Measurements from ENCODE around the gene FHOD3. TPM values are rescaled to one million over a fixed set of nuclear protein-coding genes. Genes with fewer than 3 reads are reported as not detected.

Gene FHOD3
- total RNA-seq, 1 donor from 2014 or later = 5.9 TPM

GRCh38 chr18:36358141-36358540 lies 60.6 kb downstream of the FHOD3 start:
- Mint-ChIP-seq H3K4me3 (ENCODE audit: unreplicated experiment) (no peak overlapping the region), H3K27me3 (ENCODE audit: low read depth, unreplicated experiment) (no peaks in the 10 kb centered on the region), H3K4me1 (ENCODE audit: low read depth, unreplicated experiment) (peaks cover 2% of the 10 kb centered on the region), H3K9me3 (ENCODE audit: unreplicated experiment) (peaks cover 4% of the 10 kb centered on the region), H3K27ac (ENCODE audit: unreplicated experiment) (no peak overlapping the region), H3K36me3 (ENCODE audit: low read depth, unreplicated experiment) (peaks cover 6% of the 10 kb centered on the region)
- H2AFZ ChIP-seq (ENCODE audit: low read depth, low read length) = no peak overlapping the region
- TF ChIP-seq, protein P1, sequence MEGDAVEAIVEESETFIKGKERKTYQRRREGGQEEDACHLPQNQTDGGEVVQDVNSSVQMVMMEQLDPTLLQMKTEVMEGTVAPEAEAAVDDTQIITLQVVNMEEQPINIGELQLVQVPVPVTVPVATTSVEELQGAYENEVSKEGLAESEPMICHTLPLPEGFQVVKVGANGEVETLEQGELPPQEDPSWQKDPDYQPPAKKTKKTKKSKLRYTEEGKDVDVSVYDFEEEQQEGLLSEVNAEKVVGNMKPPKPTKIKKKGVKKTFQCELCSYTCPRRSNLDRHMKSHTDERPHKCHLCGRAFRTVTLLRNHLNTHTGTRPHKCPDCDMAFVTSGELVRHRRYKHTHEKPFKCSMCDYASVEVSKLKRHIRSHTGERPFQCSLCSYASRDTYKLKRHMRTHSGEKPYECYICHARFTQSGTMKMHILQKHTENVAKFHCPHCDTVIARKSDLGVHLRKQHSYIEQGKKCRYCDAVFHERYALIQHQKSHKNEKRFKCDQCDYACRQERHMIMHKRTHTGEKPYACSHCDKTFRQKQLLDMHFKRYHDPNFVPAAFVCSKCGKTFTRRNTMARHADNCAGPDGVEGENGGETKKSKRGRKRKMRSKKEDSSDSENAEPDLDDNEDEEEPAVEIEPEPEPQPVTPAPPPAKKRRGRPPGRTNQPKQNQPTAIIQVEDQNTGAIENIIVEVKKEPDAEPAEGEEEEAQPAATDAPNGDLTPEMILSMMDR (IDR thresholded peaks at IDR 0.05; ENCODE audit: insufficient read depth, low read depth, low read length) = no peak
- no peak for TF ChIP-seq EZH2 (IDR thresholded peaks at IDR 0.05; ENCODE audit: insufficient read depth, low read length)
- no peaks in the 10 kb centered on the region for H3K9me3 ChIP-seq (ENCODE audit: insufficient read depth, low read depth, low read length)
- DNase-seq (ENCODE audit: low read depth) (no peak), FAIRE-seq (no peak)
- peaks cover 10% of the 10 kb centered on the region for H3K4me1 ChIP-seq (ENCODE audit: insufficient read depth, low read length)
- no peaks in the 10 kb centered on the region for H3K36me3 ChIP-seq (ENCODE audit: insufficient read depth, low read length)
- H3K9ac ChIP-seq (ENCODE audit: low read length) = no peak overlapping the region
- no peaks in the 10 kb centered on the region for H3K79me2 ChIP-seq (ENCODE audit: insufficient read depth, low read length)
- no peaks in the 10 kb centered on the region for H3K27me3 ChIP-seq (ENCODE audit: insufficient read depth, low read length)
- no peaks in the 10 kb centered on the region for H4K20me1 ChIP-seq (ENCODE audit: insufficient read depth, low read length)
- H3K27ac ChIP-seq (ENCODE audit: low read depth, low read length) = no peak overlapping the region
- H3K4me3 ChIP-seq (ENCODE audit: insufficient read depth, low read depth, low read length) = no peak overlapping the region
- H3K4me2 ChIP-seq (ENCODE audit: low read length) = no peak overlapping the region

GRCh38 chr18:36360256-36360909 lies 62.9 kb downstream of the FHOD3 start:
- Histone ChIP-seq H3K27me3 (ENCODE audit: insufficient read depth, low read length) (no peaks in the 10 kb centered on the region), H3K9ac (ENCODE audit: low read length) (no peak overlapping the region), H3K4me3 (ENCODE audit: insufficient read depth, low read depth, low read length) (no peak overlapping the region), H2AFZ (ENCODE audit: low read depth, low read length) (no peak overlapping the region), H4K20me1 (ENCODE audit: insufficient read depth, low read length) (no peaks in the 10 kb centered on the region), H3K79me2 (ENCODE audit: insufficient read depth, low read length) (no peaks in the 10 kb centered on the region), H3K27ac (ENCODE audit: low read depth, low read length) (no peak overlapping the region), H3K4me1 (ENCODE audit: insufficient read depth, low read length) (peaks cover 2% of the 10 kb centered on the region), H3K9me3 (ENCODE audit: insufficient read depth, low read depth, low read length) (no peaks in the 10 kb centered on the region), H3K4me2 (ENCODE audit: low read length) (no peak overlapping the region), H3K36me3 (ENCODE audit: insufficient read depth, low read length) (no peaks in the 10 kb centered on the region)
- no peak for FAIRE-seq
- Mint-ChIP-seq H3K27me3 (ENCODE audit: low read depth, unreplicated experiment) (no peaks in the 10 kb centered on the region), H3K9me3 (ENCODE audit: unreplicated experiment) (peaks cover 12% of the 10 kb centered on the region), H3K4me1 (ENCODE audit: low read depth, unreplicated experiment) (no peaks in the 10 kb centered on the region), H3K27ac (ENCODE audit: unreplicated experiment) (no peak overlapping the region), H3K36me3 (ENCODE audit: low read depth, unreplicated experiment) (peaks cover 6% of the 10 kb centered on the region), H3K4me3 (ENCODE audit: unreplicated experiment) (no peak overlapping the region)
- TF ChIP-seq, protein P1 (IDR thresholded peaks at IDR 0.05; ENCODE audit: insufficient read depth, low read depth, low read length) = no peak
- TF ChIP-seq EZH2 (IDR thresholded peaks at IDR 0.05; ENCODE audit: insufficient read depth, low read length) = no peak
- no peak for DNase-seq (ENCODE audit: low read depth)

GRCh38 chr18:36364911-36365624 lies 67.6 kb downstream of the FHOD3 start:
- H3K4me3 Mint-ChIP-seq (ENCODE audit: unreplicated experiment) = no peak overlapping the region
- H4K20me1 ChIP-seq (ENCODE audit: insufficient read depth, low read length) = no peaks in the 10 kb centered on the region
- no peak for DNase-seq (ENCODE audit: low read depth)
- H3K79me2 ChIP-seq (ENCODE audit: insufficient read depth, low read length) = no peaks in the 10 kb centered on the region
- no peak overlapping the region for H3K4me2 ChIP-seq (ENCODE audit: low read length)
- H3K4me1 ChIP-seq (ENCODE audit: insufficient read depth, low read length) = no peaks in the 10 kb centered on the region
- H3K27me3 Mint-ChIP-seq (ENCODE audit: low read depth, unreplicated experiment) = no peaks in the 10 kb centered on the region
- H3K4me3 ChIP-seq (ENCODE audit: insufficient read depth, low read depth, low read length) = no peak overlapping the region
- H3K36me3 Mint-ChIP-seq (ENCODE audit: low read depth, unreplicated experiment) = peaks cover 5% of the 10 kb centered on the region
- H3K9me3 ChIP-seq (ENCODE audit: insufficient read depth, low read depth, low read length) = no peaks in the 10 kb centered on the region
- H3K9me3 Mint-ChIP-seq (ENCODE audit: unreplicated experiment) = peaks cover 7% of the 10 kb centered on the region
- H3K27ac ChIP-seq (ENCODE audit: low read depth, low read length) = no peak overlapping the region
- no peak overlapping the region for H2AFZ ChIP-seq (ENCODE audit: low read depth, low read length)
- H3K4me1 Mint-ChIP-seq (ENCODE audit: low read depth, unreplicated experiment) = no peaks in the 10 kb centered on the region
- H3K36me3 ChIP-seq (ENCODE audit: insufficient read depth, low read length) = no peaks in the 10 kb centered on the region
- no peak overlapping the region for H3K9ac ChIP-seq (ENCODE audit: low read length)
- no peak for FAIRE-seq
- no peak for TF ChIP-seq EZH2 (IDR thresholded peaks at IDR 0.05; ENCODE audit: insufficient read depth, low read length)
- TF ChIP-seq, protein P1 (IDR thresholded peaks at IDR 0.05; ENCODE audit: insufficient read depth, low read depth, low read length) = no peak
- no peaks in the 10 kb centered on the region for H3K27me3 ChIP-seq (ENCODE audit: insufficient read depth, low read length)
- no peak overlapping the region for H3K27ac Mint-ChIP-seq (ENCODE audit: unreplicated experiment)
